Superior temporal gyrus (tissue), 1 donor: Measurements from ENCODE around the gene XPO4.
A peak's percentile ranks its signal among the peaks of the same experiment; 100 is the strongest.
"Not testable (repeated sequence)": the region's sequence is repeated elsewhere in the genome, so short reads cannot be mapped to it uniquely, and the experiment has no call there.

ENCODE experiments used
- DNase-seq: peaks from one replicate; pipeline ENCODE4 v3.0.0-alpha.2; 2016; ENCODE audit errors: extremely low spot score

Gene XPO4

GRCh38 chr13:20902438-20903163 is at the start of gene XPO4:
Gene XPO4, minus strand, starts transcription at chr13:20902746. Its CDS starts 8 bp downstream, at chr13:20902738.
- peak; percentile 80 for DNase-seq

GRCh38 chr13:20948001-20948400 is 45.5 kb upstream of the XPO4 start:
- DNase-seq: not testable (repeated sequence)

- no peak for DNase-seq
Measured at GRCh38 chr13:20945952-20946383, 43.4 kb upstream of the XPO4 start.

GRCh38 chr13:20942938-20943559 is 40.5 kb upstream of the XPO4 start:
- no peak for DNase-seq

- DNase-seq: not testable (repeated sequence)
Measured at GRCh38 chr13:20940511-20940910, 38.0 kb upstream of the XPO4 start.

GRCh38 chr13:20940083-20940482 is 37.5 kb upstream of the XPO4 start:
- DNase-seq: no peak

DNA sequence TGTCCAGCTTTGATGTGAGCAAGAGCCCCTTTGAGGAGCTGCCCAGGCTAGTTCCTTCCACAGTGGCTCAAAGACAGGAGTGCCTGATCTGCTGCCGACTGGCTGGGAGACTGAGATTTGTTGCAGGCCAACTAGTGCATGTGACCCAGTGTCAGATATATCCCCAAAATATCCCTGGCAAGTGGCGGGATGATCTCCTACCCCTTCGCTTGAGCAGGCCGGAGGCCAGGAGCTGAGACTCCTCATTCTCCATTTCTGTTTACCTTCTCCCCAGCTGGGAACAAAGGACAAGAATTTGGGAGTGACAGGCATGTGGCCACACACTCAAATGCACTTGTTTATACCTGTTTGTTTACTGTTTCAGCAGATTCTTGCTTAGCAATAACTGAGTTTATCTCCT is 37.1 kb upstream of the XPO4 start:
- DNase-seq: no peak

DNA sequence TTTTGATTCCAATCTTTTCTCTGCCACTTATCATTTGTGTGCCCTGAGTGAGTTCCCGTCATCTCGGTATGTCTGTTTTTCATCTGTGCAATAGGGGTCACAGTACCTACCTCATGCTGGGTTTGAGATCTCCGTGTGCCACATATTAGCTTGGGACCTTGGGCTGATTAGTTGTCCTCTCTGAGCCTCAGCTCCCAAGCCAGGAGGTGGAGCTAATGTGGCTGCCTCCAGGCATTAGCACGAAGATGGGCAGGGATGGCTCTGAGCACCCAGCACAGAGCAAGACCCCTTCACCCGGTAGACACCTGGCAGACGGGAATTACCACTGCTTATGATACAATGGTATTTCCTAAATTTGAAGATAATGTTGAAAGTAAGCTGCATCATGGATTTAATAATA is 35.8 kb upstream of the XPO4 start:
- DNase-seq: no peak

DNA sequence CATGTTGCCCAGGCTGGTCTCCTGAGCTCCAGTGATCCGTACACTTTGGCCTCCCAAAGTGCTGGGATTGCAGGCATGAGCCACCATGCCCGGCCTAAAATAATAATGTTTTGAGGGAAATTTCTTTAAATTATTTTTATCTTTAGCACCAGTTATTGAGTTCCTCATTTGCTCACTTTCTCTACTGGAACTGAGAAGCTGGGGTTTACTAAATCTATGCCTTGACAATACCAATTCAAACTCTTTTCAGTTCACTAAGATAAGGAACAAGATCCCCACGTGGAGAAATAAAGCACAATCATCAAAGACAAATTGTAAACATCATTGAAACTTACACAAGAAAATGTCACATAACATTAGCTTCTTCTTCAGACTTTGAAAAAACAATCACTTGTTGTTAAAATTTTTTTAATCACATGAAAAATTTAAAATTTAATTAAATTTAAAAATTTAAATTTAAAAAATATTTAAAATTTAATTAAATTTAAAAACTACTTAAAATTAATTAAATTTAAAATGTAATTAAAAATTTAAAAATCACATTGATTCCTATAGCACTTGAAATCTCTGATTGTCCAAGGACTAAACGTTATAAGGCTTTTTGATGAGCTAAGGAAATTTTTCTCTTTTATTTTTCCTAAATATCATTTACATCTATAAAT is 25.2 kb upstream of the XPO4 start:
- no peak for DNase-seq

GRCh38 chr13:20925395-20925790 is 22.8 kb upstream of the XPO4 start:
- DNase-seq: not testable (repeated sequence)

DNA sequence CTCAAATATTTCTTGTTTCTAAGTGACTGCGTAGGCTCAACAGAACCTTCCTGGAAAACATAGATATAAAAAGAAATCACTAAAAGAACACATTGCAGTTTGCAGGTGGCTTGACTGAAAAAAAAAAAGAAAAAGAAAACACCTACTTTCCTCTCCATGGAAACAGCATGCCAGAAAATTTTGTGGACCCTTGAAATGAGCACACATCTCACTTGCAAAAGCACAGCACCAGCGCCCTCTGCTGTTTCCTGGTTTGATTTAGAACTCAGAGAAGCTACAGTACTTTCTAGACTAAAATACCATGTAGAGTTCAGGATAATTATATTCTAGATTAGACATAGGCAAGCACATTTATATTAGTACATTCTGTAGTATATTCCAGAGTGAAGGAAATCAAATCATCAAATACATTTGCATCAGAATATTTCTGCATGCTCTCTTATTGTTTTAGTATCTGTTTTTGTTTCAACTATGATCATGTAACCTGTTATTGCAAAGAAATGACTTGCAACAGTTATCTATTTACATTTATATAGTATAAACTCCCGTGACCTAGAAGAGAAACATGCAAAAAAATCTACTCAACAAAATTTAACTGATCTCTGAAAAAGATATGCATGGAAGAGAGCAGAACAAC is 22.3 kb upstream of the XPO4 start:
- peak; percentile 92 for DNase-seq

DNA sequence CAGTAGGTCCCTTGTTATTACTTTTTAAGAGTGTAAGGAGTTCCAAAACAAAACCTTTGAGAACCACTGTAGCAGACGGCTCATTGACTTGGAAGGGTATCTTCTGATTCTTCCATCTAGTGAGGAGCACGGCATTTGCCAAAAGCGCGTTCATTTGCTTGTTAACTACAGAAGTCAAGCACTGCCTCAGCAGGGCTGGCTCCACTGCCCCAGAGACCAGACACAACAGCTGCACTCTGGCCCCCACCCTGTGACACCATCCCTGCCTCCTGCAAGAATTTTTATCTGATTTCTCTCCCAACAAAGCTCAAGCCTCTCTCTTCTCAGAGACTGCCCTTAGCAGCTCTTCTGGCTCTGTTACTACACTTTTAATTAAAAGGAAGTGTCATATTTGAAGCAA is 20.7 kb upstream of the XPO4 start:
- DNase-seq: no peak

- no peak for DNase-seq
Measured at GRCh38 chr13:20921572-20921971, 19.0 kb upstream of the XPO4 start.

- not testable (repeated sequence) for DNase-seq
Measured at GRCh38 chr13:20915676-20916075, 13.1 kb upstream of the XPO4 start.

DNA sequence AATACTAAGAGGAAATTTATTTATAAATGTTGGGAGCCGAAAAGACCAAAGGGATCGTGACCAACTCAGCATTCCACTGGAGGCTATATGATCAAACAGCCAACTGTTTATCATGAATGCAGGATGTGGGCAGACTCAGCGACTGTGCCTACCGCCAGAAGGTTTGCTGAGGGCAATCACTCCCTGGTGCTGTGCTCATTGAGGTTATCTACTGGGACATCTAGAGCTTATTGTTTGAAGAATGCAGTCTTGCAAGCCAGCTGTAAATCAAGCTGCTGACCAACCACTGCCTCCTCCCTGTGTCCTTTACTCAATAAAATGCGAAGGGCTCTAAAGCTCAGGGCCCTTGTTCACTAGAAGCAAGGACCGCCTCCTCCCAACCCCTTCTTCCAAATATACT is 8.5 kb upstream of the XPO4 start:
- DNase-seq: no peak

- no peak for DNase-seq
Measured at GRCh38 chr13:20908714-20909497, 6.4 kb upstream of the XPO4 start.

DNA sequence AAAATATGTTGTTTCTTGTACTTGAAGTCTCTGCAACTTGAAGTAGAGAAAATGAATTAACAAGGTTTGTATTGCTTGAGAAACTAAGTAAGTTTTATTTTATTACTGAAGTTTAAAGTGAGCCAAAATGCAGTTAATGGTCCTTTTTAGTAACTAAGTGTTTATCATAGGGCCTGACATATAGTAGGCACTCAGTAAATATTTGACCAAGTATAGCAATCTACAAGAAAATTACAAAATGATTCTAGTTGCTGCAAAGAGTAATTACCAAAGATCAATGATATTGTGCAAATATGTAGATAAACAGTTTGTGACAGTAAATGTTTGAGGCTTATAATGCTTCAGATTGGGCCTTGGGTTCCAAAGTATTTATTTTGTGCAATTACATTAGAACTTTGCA is 2.4 kb upstream of the XPO4 start:
- no peak for DNase-seq

- DNase-seq: no peak
Measured at GRCh38 chr13:20903164-20903475, 574 bp upstream of the XPO4 start.

DNA sequence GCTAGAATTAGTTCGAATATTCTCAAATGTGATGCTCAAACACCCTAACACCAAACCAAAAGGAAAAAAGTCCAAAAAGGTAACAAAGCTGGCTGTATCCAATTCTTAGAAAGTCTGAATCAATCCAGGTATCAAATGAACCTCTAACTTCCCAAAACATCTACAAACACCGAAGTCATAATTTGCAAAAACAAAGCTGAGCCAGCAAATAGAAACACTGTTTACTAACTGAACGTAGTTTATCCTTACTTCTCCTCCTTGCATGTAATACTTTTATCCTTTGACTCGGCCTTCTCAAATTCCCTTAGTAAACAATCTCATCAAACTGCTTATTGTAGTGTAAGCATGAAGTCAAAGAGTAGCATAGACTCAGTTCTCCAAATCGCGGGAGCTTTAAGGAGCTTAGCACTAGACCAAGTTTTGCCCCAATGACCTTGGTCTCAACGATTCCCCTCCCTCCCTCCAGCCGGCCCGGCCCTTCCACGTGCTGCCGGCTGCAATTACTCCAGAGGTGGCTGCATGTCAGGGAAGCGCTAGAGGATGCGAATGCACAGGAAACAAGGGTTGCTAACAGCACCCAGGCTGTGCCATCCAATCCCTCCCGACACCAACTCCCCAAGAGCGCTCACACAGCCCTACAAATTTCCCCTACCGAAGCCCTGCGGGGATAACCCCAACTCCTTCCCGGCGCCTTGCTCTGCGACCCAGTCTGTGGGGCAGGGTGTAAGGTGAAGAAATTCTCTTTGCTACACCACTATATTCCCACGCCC is 693 bp downstream of the XPO4 start:
- DNase-seq: peak; percentile 14

DNA sequence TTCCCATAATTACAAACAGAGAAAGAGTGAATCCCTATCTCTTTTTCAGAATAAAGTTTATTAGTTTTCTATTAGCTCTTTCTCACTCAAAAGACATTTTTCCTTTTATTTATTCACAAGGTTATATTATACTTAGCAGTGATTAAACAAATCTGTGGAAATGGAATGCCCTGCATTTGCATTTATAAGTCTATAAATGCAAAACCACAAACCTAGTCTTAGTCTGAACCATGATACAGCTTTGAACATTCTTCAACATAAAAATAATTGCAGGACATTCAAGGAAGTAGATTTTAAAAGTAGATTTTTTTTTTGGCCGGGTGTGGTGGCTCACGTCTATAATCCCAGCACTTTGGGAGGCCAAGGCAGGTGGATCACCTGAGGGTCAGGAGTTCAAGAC is 8.3 kb downstream of the XPO4 start:
- DNase-seq: no peak

- DNase-seq: no peak
Measured at GRCh38 chr13:20891768-20892167, 10.8 kb downstream of the XPO4 start.
